HepG2 (cell line): Measurements from ENCODE around the gene ASCC2. TPM values are rescaled to one million over a fixed set of nuclear protein-coding genes. Genes with fewer than 3 reads are reported as not detected.
A peak's percentile ranks its signal among the peaks of the same experiment; 100 is the strongest.

ENCODE experiments used
- AGO1 ChIP-seq: fragments of 200-400 bp; formaldehyde crosslinking; IDR thresholded peaks from 2 replicates; pipeline ENCODE4 v1.6.1; 2017; ENCODE audit warnings: mild to moderate bottlenecking, low read depth, low read length, moderate library complexity; ENCODE audit not compliant: poor library complexity, severe bottlenecking
- CHCHD3 ChIP-seq: sonication (generic); formaldehyde crosslinking; IDR thresholded peaks from 2 replicates; pipeline ENCODE4 v1.8.0; 2022; ENCODE audit warnings: mild to moderate bottlenecking, missing genetic modification reagents, moderate library complexity
- CSRNP1 ChIP-seq: sonication (generic); formaldehyde crosslinking; IDR thresholded peaks from 2 replicates; pipeline ENCODE4 v1.8.1; 2023; ENCODE audit warnings: mild to moderate bottlenecking, missing genetic modification reagents
- HNRNPLL ChIP-seq: fragments of 200-400 bp; formaldehyde crosslinking; IDR thresholded peaks from 2 replicates; pipeline ENCODE4 v1.6.1; 2017; ENCODE audit warnings: mild to moderate bottlenecking, low read depth, low read length; ENCODE audit not compliant: poor library complexity, severe bottlenecking
- MLLT10 ChIP-seq: sonication (generic); formaldehyde crosslinking; IDR thresholded peaks from 2 replicates; pipeline ENCODE4 v1.4.0; 2020; ENCODE audit warnings: missing genetic modification reagents
- NR2C2 ChIP-seq: sonication (generic); formaldehyde crosslinking; IDR thresholded peaks from 2 replicates; pipeline ENCODE4 v1.4.0; 2020; ENCODE audit warnings: missing genetic modification reagents, mild to moderate bottlenecking, moderate library complexity, borderline replicate concordance
- RBAK ChIP-seq: sonication (generic); formaldehyde crosslinking; IDR thresholded peaks from 2 replicates; pipeline ENCODE4 v1.5.1; 2020; ENCODE audit warnings: mild to moderate bottlenecking, missing genetic modification reagents
- SPEN ChIP-seq: sonication (generic); formaldehyde crosslinking; IDR thresholded peaks from 2 replicates; pipeline ENCODE4 v1.5.1; 2020; ENCODE audit warnings: low read depth, mild to moderate bottlenecking, missing genetic modification reagents
- SUZ12 ChIP-seq: fragments of 150-350 bp; IDR thresholded peaks from 2 replicates; pipeline ENCODE4 v1.6.1; 2014; ENCODE audit warnings: low read depth, low read length
- TBP ChIP-seq: sonication (generic); formaldehyde crosslinking; IDR thresholded peaks from 2 replicates; pipeline ENCODE4 v1.5.0; 2020; ENCODE audit warnings: missing genetic modification reagents
- THRA ChIP-seq: sonication (generic); formaldehyde crosslinking; IDR thresholded peaks from 2 replicates; pipeline ENCODE4 v1.4.0; 2020; ENCODE audit warnings: missing genetic modification reagents, borderline replicate concordance
- ZBTB20 ChIP-seq: sonication (generic); formaldehyde crosslinking; IDR thresholded peaks from 2 replicates; pipeline ENCODE4 v1.8.1; 2023; ENCODE audit warnings: missing genetic modification reagents, low read depth, mild to moderate bottlenecking, borderline replicate concordance
- ZBTB25 ChIP-seq: IDR thresholded peaks from 2 replicates; pipeline ENCODE4 v1.6.1; 2018; ENCODE audit warnings: missing genetic modification reagents
- ZFP36L1 ChIP-seq: sonication (generic); formaldehyde crosslinking; IDR thresholded peaks from 2 replicates; pipeline ENCODE4 v1.8.0; 2022; ENCODE audit warnings: mild to moderate bottlenecking, missing genetic modification reagents, moderate library complexity
- ZFP62 ChIP-seq: sonication (generic); formaldehyde crosslinking; IDR thresholded peaks from 2 replicates; pipeline ENCODE4 v1.4.0; 2020; ENCODE audit warnings: missing genetic modification reagents
- ZNF230 ChIP-seq: sonication (generic); formaldehyde crosslinking; IDR thresholded peaks from 2 replicates; pipeline ENCODE4 v1.4.0; 2020; ENCODE audit warnings: mild to moderate bottlenecking, missing genetic modification reagents
- ZNF280B ChIP-seq: sonication (generic); formaldehyde crosslinking; IDR thresholded peaks from 2 replicates; pipeline ENCODE4 v1.5.0; 2020; ENCODE audit warnings: missing genetic modification reagents, mild to moderate bottlenecking, borderline replicate concordance
- ZNF430 ChIP-seq: sonication (generic); formaldehyde crosslinking; IDR thresholded peaks from 2 replicates; pipeline ENCODE4 v1.9.0; 2021; ENCODE audit warnings: mild to moderate bottlenecking, missing genetic modification reagents
- ZNF446 ChIP-seq: sonication (generic); formaldehyde crosslinking; IDR thresholded peaks from 2 replicates; pipeline ENCODE4 v1.5.0; 2020; ENCODE audit warnings: mild to moderate bottlenecking, missing genetic modification reagents
- ZNF639 ChIP-seq: conservative IDR thresholded peaks from 2 replicates; pipeline ENCODE4 v1.6.1; 2018; ENCODE audit warnings: missing genetic modification reagents
- ZNF660 ChIP-seq: sonication (generic); formaldehyde crosslinking; IDR thresholded peaks from 2 replicates; pipeline ENCODE4 v1.5.1; 2020; ENCODE audit warnings: mild to moderate bottlenecking, low read depth, missing genetic modification reagents, borderline replicate concordance
- ZNF772 ChIP-seq: sonication (generic); formaldehyde crosslinking; IDR thresholded peaks from 2 replicates; pipeline ENCODE4 v1.5.0; 2020; ENCODE audit warnings: mild to moderate bottlenecking, missing genetic modification reagents
- ZNF878 ChIP-seq: sonication (generic); formaldehyde crosslinking; IDR thresholded peaks from 2 replicates; pipeline ENCODE4 v1.8.1; 2023; ENCODE audit warnings: mild to moderate bottlenecking, missing genetic modification reagents, moderate library complexity
- ZSCAN22 ChIP-seq: sonication (generic); formaldehyde crosslinking; IDR thresholded peaks from 2 replicates; pipeline ENCODE4 v1.4.0; 2020; ENCODE audit warnings: mild to moderate bottlenecking, missing genetic modification reagents
- polyA plus RNA-seq, 8 experiments: library from polyadenylated mRNA; depleted of rRNA in 3 of 8; stranded (reverse) in 7 of 8; unstranded in 1 of 8; fragments of >200 nt; fragmentation: Illumina TruSeq in 4 of 8; extraction: Trizol in 4 of 8; gene quantifications; 2 replicates each; pipeline versions ENCODE4 v1.2.1 to v1.2.3, GENCODE V29; 2011 to 2016; ENCODE audit warnings: low read depth in 4 of 8, missing spikeins in 1 of 8, mixed read lengths in 1 of 8; ENCODE audit not compliant: insufficient read depth in 1 of 8
- total RNA-seq, 5 experiments: library from RNA; depleted of rRNA; stranded (reverse); fragments of >200 nt; fragmentation: Illumina TruSeq; extraction: Trizol; gene quantifications; 2 replicates each; pipeline ENCODE4 v1.2.3, GENCODE V29; 2016; ENCODE audit warnings: low read depth in 1 of 5

The ASCC2 gene
- total and polyA plus RNA-seq, 2 of the 13 experiments (the other 11 are each of a cell fraction or from before 2014, with no cell fraction given): 26.2 to 26.3 TPM

- no peak for TF ChIP-seq ZNF772 (CRISPR knock-in tag)
- no peak for TF ChIP-seq ZNF660 (CRISPR knock-in tag)
- 0 out of 2 replicates have a peak, but pooled peaks have one; percentile 23 for TF ChIP-seq ZNF430 (CRISPR knock-in tag)
- TF ChIP-seq ZFP62 (CRISPR knock-in tag): no peak
- TF ChIP-seq ZNF639 (CRISPR knock-in tag): no peak
- no peak for TF ChIP-seq ZNF280B (CRISPR knock-in tag)
- TF ChIP-seq SUZ12: no peak
- TF ChIP-seq CSRNP1: no peak
- no peak for TF ChIP-seq ZSCAN22 (CRISPR knock-in tag)
- TF ChIP-seq MLLT10: no peak
- no peak for TF ChIP-seq AGO1
- no peak for TF ChIP-seq ZFP36L1
- no peak for TF ChIP-seq TBP (CRISPR knock-in tag)
- TF ChIP-seq RBAK (CRISPR knock-in tag): no peak
- TF ChIP-seq ZBTB25 (CRISPR knock-in tag): peak; percentile 30; the same call in 1 of the 2 replicates
- no peak for TF ChIP-seq SPEN (CRISPR knock-in tag)
- TF ChIP-seq ZNF878 (CRISPR knock-in tag): no peak
- TF ChIP-seq HNRNPLL: no peak
- TF ChIP-seq CHCHD3 (CRISPR knock-in tag): no peak
- TF ChIP-seq ZBTB20 (CRISPR knock-in tag): no peak
- TF ChIP-seq THRA (CRISPR knock-in tag): peak; percentile 58; the same call in 1 of the 2 replicates
- no peak for TF ChIP-seq ZNF230 (CRISPR knock-in tag)
- TF ChIP-seq ZNF446 (CRISPR knock-in tag): no peak
- no peak; the same call in 1 of the 2 replicates for TF ChIP-seq NR2C2 (CRISPR knock-in tag)
Observed at GRCh38 chr22:29769723-29770321, 68.3 kb downstream of the ASCC2 start (continued).
